SHP77 treated with DMSO at 0.1 percent for 48 hours (cell line): ENCODE data around the gene HGFAC.
"Not testable (repeated sequence)": the region's sequence is repeated elsewhere in the genome, so short reads cannot be mapped to it uniquely, and the experiment has no call there.

Experiments used
- DNase-seq: peaks from one replicate; lab custom pipeline; 2025; lab: John Stamatoyannopoulos, UW

The HGFAC gene

DNA sequence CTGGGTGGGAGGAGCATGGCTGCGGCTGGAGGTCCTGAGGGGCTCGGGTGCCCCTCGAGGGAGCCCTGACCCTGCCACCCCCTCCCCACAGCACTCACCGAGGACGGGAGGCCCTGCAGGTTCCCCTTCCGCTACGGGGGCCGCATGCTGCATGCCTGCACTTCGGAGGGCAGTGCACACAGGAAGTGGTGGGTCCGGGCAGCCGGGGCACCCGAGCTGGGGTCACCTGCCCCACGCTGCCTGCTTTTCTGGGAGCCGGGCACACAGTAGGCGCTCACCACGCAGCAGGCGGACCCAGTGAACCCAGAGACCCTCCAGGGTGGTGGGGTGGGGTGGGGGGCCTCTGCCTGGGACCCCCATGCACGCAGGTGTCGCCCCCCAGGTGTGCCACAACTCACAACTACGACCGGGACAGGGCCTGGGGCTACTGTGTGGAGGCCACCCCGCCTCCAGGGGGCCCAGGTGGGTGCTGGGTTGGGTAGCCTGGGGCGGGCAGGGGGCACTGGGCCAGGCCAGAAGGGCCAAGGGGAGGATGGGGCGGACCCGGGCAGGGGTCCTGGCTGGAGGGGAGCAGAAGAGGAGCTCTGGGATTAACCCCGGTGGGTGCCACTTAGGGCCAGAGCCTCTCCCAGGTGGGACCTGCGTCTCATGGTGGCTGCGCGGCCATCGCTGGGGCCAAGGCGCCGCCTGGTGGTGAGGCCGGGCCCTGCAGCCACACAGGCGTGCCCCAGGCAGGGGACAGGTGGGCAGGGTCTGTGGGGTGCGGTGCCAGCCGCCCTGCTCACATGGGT is 1.4 kb downstream of the HGFAC start:
- no peak for DNase-seq

DNA sequence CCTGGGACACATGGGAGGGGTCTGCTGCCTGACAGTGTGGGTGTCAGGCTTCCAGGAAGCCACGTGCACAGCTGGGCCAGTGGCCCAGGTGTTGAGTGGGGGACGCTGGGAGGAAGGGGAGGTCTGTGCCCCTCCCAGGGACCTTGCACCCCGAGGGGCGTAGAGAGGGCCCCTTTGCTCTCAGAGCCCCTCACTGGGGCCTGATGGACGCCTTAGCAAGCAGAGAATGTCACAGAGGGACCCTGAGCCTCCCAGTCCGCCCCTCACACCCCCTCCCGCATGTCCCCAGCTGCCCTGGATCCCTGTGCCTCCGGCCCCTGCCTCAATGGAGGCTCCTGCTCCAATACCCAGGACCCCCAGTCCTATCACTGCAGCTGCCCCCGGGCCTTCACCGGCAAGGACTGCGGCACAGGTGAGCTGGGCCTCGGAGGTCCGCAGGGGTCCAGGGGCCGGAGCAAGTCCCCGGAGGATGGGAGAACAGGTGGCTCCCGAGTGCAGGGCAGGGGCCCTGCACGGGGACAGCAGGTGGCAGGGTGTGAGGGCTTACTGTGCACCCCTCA is 2.1 kb downstream of the HGFAC start:
- DNase-seq = no peak

DNA sequence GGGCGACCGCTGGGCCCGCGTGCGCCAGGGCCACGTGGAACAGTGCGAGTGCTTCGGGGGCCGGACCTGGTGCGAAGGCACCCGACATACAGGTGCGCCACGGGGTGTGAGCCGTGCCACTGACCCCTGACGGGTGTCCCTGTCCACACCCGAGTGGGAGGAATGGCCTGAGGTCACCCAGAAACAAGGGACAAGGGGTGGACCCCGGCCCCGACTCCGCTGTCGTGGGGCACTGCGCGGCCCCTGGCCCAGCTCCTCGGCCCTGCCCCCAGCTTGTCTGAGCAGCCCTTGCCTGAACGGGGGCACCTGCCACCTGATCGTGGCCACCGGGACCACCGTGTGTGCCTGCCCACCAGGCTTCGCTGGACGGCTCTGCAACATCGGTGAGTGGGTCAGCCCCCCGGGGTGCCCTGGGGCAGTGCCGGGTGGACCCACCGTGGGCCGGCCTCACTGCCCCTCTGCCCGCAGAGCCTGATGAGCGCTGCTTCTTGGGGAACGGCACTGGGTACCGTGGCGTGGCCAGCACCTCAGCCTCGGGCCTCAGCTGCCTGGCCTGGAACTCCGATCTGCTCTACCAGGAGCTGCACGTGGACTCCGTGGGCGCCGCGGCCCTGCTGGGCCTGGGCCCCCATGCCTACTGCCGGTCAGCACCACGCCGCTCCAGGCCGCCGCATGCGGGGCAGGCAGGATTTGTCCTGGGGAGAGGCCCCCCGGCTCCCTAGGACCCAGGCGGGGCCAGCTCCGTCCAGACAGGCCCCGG is 2.8 kb downstream of the HGFAC start:
- no peak for DNase-seq

DNA sequence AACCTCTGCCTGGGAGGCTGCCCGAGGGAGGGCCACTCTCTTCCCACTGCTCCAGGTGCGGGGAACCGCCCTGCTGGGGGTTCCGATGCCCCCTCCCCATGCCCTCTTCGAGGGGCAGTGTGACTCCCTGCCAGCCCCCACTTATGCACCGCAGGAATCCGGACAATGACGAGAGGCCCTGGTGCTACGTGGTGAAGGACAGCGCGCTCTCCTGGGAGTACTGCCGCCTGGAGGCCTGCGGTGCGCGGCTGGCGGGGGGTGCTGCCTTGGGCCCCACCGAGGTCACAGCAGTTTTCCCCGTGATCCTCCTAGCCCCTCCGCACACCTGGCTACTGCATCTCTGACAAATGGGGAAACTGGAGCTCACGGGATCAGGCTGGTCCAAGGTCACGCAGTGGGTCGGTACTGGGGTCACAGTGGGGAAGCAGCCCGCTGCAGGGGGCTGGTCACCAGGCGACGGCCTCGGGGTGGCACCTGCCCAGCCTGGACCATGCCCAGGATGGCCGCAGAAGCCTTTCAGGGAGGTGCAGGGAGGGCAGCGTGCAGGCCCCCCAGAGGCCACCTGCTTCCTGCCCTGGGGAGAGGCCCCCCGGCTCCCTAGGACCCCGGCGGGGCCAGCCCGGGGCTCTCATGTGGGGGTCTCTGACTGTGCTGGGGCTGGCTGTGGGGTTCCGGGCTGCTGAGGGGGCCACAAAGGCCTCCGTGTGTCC is 3.5 kb downstream of the HGFAC start:
- no peak for DNase-seq

DNA sequence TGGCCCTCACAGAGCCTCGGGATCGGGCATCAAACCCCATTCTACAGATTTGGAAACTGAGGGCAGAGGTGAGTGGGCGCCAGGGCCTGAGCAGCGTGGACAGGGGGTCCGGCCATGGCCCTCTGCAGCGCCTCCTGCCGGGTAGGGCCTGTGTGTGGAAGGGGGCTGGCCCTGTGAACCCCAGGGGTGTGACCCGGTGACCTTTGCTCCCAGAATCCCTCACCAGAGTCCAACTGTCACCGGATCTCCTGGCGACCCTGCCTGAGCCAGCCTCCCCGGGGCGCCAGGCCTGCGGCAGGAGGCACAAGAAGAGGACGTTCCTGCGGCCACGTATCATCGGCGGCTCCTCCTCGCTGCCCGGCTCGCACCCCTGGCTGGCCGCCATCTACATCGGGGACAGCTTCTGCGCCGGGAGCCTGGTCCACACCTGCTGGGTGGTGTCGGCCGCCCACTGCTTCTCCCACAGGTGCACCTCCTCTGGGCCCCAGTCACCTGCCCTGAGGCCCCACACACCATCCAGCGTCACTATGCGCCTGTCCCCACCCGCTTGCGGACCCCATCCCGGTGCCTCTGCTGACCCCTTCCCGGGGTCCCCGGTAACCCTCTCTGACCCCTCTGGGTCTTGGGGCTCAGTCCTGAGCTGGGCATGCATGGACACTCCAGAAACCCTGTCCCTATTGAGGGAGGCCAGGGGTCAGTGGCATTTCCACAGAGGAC is 4.2 kb downstream of the HGFAC start:
- no peak for DNase-seq

DNA sequence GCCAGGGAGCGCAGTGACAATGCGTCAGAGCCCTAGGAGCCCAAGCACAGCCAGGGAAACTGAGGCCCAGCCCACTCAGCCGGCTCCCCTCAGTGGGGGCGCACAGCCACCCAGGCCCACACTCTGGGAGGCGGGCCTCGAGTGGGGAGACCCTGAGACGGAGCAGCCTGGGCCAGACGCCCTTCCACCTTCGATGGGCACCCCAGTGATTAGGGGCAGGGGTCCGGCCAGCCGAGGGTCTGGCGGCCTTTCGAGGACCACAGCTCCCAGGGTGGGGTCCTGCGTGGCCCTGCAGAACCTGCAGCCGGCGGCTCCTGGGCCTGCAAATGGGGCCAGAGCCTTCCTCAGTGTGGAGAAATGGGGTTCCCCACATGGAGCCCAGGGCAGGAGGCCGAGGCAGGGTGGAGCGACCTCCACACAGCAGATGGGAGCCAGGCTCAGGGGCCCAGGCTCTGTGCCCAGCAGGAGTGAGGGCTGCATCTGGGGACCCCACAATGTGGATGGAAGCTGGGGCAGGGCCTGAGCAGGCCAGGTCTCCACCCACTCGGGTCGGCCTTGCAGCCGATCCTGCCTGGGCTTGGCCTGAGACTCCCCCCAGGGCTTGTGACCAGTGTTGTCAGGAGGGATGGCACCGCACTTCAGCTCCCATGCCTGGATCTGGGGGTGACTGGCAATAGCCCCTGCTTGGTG is 5.0 kb downstream of the HGFAC start:
- no peak for DNase-seq

DNA sequence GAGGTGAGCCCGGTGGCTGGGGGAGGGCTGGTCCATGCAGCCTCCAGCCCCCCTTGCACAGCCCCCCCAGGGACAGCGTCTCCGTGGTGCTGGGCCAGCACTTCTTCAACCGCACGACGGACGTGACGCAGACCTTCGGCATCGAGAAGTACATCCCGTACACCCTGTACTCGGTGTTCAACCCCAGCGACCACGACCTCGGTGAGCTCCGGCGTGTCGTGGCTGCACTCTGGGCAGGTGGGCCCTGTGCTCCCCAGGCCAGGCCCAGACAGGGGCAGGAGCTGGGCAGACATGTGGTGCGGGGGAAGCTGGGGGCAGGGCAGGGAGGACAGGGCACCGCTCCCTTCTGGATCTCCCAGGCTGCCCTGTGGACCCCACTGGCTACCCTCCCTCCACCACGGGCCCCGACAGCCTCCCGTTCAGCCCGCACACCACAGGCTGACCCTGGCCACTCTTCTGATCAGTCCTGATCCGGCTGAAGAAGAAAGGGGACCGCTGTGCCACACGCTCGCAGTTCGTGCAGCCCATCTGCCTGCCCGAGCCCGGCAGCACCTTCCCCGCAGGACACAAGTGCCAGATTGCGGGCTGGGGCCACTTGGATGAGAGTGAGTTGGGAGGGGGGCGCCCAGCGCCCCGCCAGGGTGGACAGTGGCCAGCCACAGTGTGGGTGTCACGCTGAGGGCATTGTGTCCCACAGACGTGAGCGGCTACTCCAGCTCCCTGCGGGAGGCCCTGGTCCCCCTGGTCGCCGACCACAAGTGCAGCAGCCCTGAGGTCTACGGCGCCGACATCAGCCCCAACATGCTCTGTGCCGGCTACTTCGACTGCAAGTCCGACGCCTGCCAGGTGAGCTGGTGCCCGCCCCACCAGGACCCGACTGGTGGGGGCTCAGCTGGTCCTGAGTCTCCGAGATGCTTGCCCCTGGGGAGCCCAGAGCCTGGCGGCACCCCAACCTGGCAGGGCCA is 5.9 kb downstream of the HGFAC start:
- DNase-seq = no peak

DNA sequence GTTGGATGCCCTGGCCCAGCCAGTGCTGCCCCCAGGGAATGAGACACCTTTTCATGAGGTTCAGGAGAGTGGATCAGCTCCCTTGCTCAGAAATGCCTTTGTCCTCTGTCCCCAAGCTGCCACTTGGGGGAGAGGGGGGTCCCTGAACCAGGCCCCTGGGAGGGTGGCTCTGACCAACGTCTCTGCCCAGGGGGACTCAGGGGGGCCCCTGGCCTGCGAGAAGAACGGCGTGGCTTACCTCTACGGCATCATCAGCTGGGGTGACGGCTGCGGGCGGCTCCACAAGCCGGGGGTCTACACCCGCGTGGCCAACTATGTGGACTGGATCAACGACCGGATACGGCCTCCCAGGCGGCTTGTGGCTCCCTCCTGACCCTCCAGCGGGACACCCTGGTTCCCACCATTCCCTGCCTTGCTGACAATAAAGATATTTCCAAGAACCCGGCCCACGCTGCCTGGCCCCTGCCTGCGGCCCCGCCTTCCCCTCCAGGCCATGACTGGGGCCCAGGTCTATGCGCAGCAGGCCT is 7.3 kb downstream of the HGFAC start:
- no peak for DNase-seq

DNA sequence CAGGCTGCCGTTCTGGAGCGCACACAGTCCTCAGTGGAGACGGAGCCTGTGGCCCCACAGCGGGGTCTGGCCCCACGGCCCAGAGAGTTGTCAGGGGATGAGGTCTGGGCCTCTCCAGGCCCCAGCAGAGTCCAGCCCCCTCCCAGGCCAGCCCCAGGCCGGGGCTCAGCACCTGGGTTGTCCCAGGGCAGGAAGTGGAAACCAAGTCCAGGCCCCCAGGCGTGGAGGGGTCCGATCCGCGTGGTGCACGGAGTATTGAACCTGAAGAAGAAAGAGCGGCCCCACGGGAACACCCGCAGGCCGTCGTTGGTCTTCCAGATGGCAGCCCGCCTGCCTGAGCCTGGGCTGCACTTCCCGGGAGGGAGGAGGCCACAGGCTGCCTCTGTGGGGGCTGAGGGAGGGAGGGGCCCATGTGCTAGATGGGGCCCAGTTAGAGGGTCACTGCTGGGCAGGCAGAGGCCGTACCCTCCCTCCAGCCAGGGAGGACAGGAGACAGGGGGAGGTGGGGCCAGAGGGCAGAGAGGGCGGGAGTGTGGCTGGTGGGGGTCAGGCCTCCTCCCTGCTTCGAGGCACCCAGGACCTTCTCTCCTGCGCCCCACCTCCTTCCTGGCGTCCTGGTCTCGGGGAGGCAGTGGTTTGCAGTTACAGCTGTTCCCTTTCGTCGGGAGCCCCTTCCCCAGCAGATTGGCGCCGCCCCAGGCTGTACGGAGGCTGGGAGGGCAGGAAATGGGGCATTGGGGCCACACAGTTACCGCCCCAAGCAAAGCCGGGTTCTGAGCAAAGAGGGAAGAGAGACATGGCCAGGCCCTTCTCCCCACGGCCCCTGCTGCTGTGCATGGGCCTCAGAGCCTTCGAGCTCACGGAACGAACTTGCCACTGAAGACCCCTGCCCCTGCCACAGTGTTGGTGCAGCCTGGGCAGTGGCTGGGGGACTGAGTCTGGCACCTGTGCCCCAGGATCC is 8.1 kb downstream of the HGFAC start:
- no peak for DNase-seq

DNA sequence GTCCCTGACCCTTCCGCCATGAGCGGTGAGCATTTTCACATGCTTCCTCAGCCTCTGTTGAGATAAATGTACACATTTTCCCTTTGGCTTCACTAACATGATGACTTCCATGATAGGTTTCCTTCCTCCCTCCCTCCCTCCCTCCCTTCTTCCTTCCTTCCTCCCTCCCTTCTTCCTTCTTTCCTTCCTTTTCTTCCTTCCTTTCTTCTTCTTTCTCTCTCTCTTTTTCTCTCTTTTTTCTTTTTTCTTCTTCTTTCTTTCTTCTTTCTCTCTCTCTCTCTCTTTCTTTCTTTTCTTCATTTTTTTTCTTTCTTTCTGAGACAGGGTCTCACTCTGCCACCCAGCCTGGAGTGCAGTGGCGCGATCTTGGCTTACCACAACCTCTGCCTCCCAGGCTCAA is 8.9 kb downstream of the HGFAC start:
- no peak for DNase-seq

DNA sequence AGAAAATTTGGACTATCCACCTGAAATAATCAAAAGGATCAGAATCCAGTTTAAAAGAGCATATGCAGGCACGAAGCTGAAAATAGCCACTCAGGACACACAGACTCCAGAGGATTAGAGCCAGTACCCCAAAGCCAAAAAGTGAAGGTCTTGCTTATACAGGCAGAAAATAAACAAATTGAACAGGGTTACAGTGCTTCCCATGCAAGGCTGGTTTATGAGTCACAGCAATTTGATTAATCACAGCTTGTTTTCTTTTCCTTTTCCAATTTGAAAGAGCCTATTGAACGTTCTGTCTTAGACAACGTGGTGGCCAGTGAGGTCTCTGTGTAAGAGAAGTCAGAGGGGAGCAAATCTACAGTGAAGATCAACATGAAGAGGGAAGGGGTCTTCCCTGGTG is 10.2 kb downstream of the HGFAC start:
- DNase-seq = no peak

DNA sequence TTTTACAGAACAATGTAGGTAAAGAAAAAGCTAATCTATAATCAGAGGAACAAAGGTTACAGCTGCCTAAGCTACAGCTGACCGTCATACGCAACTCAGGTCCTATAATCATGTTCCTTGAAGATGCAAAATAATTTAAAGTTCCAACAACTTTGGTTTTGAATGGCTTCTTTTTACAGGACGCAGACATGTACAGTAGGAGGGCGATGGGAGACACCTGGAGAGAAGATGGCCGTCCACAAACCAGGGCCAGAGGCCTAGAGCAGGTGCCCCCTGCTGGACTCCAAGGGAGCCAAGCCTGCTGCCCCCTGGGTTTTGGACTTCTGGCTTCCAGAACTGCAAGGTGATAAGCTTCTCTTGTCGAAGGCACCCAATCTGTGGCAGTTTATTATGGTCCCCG is 10.6 kb downstream of the HGFAC start:
- DNase-seq = no peak

DNA sequence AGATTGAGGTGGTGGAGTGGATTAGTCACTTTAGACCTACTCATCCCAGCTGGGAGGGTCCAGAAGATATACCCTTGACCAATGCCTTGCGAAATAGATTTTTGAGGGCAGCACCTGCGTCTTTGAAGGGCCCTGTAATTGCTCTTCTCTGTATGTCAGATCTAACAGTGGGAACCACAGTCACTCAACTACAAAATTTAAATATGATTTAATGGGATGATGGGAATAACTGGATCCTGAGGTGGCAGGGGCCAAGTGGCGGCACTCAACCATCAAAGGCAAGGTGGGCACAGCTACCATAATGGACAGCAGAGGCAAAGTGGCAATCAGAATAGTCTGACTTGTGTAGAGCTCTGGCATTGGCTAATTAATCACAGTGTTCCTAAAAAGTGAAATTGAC is 13.8 kb downstream of the HGFAC start:
- not testable (repeated sequence) for DNase-seq

DNA sequence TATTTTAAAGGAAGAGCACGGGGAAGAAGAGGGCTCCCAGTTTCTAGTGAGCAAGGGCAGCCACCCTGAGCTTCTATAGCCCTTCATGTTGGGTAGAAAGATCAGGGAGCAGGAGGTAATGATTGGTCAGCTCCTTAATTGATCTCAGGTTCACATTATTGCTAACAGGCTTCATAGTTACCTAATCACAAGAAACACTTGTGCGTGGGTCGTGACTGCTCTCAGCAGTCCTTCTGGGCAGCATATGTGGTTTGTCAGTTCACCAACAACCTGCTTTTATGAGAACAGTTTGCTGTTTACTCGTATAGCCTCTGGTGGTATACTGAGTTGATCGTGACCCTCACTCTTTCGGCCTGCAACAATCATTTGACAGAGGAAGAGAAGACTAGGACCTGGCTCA is 16.6 kb downstream of the HGFAC start:
- DNase-seq = no peak

DNA sequence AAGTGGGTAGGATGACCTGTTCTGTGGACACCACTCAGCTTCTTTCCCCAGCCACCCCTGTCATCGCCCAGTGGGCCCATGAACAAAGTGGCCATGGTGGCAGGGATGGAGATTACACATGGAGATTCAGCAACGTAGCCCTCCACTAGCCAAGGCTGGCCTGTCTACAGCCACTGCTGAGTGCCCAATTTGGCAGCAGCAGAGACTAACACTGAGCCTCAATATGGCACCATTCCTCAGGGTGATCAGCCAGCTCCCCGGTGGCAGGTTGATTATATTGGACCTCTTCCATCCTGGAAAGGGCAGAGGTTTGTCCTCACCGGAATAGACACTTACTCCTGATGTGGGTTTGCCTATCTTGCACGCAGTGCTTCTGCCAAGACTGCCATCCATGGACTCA is 17.4 kb downstream of the HGFAC start:
- not testable (repeated sequence) for DNase-seq

DNA sequence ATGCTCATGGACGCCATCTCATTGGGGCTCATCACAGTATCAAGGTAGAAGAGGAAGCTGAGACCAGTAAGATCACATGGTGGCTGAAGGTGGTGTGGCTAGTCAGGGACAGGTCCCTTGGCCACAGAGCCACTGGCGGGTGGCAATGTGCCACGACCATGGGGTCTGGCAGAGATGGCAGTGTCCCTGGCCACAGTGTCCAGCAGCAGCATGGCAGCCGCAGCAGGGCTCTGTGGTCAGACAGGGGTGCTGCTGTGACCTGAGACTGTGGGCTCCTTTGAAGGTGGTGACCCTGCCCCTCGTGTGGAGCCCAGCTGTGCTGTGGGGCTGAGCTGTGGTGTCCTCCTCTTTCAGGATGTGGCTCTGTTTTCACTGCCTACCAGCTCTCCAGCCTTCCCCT is 19.2 kb downstream of the HGFAC start:
- no peak for DNase-seq

DNA sequence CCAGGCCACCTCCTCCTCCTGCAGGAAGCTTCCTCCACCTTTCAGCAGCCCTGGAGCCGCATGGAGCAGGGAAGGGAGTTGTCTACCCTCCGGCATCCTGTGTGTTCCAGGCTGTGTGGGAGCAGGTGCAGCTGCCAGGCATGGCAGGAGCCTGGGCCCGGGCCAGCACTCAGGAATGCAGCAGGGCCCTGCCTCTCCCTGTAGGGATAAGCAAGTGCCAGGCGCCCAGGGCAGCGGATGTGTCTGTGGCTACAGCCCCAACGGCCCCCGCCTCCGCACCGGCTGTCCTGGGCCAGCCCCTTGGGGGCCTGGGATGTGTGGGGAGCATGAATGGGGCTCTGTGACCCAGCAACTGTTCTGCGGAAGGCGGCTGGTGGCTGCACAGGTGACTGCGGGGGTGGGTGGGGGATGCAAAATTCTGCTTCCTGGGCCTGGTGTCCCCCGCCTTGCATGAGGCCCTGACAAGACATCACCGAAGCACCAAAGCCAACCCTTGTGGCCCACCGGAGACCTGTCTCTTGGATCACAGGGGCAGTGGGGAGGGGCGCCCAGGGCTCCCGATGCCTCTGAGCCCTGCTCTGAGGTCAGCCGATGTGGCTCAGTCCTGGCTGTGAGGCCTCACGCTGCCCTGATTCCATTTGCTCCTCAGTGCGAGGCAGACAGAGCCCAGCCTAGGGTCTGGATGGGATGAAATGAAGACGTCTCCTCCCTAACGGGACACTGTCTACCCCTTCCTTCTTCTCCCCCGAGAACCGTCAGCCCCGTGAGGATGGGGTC is 19.9 kb downstream of the HGFAC start:
- peak; percentile 19 for DNase-seq

DNA sequence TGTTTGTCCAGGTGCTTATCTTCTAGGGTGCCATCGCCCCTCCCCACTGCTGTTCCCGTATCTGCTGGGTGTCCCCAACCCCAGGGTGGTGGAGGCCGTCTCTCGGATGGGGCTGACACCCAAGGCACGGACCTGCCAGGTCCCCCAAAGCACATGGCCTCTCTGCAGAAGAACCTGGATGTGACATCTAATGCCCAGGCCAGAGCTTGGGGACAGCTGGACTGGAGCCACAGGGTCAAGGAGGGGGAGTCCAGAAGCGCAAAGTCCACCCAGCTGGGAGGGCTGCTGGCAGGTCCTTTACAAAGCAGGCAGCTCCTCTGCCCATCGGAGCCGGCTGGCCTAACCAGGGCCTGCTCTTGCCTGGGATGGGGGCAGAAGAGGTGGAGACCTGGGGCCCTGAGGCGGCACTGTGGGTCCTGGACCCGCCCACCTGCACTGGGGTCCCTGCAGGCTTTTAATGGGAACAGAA is 20.6 kb downstream of the HGFAC start:
- DNase-seq = no peak
